Lower leg skin (tissue), 3 donors: ENCODE results near the gene KANK4.

ENCODE experiments used
- POLR2A ChIP-seq, 2 donors: fragments of 450-650 bp; IDR thresholded peaks; one replicate each; pipeline ENCODE4 v1.6.1; 2016 to 2017; ENCODE audit warnings: antibody characterized with exemption in 2 of 2, mild to moderate bottlenecking in 1 of 2, moderate library complexity in 1 of 2
- TF ChIP-seq, protein P1 (sequence below), 3 donors: fragments of 450-650 bp; IDR thresholded peaks; one replicate each; pipeline ENCODE4 v1.5.1; 2016; ENCODE audit warnings: antibody characterized with exemption in 3 of 3, mild to moderate bottlenecking in 3 of 3, moderate library complexity in 2 of 3

DNA sequence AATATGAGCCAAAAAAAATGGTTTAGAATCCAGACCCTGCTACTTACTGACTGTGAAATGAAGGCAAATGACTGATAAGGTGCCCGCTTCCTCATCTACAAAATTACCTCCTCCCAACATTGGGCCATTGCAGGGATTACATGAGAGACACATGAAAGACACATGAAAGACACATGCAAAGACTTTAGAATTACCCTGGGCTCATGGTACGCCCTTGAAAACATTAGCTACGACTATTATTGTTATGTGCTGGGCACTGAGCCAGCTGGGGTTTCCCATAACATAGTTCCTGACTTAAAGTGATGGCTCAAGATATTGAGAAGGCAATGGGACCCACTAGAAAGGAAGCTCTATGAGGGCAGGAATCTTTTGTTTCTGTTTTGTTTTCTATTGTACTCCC lies 43.7 kb upstream of the KANK4 start:
- TF ChIP-seq, protein P1, sequence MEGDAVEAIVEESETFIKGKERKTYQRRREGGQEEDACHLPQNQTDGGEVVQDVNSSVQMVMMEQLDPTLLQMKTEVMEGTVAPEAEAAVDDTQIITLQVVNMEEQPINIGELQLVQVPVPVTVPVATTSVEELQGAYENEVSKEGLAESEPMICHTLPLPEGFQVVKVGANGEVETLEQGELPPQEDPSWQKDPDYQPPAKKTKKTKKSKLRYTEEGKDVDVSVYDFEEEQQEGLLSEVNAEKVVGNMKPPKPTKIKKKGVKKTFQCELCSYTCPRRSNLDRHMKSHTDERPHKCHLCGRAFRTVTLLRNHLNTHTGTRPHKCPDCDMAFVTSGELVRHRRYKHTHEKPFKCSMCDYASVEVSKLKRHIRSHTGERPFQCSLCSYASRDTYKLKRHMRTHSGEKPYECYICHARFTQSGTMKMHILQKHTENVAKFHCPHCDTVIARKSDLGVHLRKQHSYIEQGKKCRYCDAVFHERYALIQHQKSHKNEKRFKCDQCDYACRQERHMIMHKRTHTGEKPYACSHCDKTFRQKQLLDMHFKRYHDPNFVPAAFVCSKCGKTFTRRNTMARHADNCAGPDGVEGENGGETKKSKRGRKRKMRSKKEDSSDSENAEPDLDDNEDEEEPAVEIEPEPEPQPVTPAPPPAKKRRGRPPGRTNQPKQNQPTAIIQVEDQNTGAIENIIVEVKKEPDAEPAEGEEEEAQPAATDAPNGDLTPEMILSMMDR (IDR thresholded peaks at IDR 0.05): no peak
- no peak for TF ChIP-seq POLR2A (IDR thresholded peaks at IDR 0.05)
